GM12878 (cell line): ENCODE measurements around the gene AKAP13. TPM values are rescaled to one million over a fixed set of nuclear protein-coding genes. Genes with fewer than 3 reads are reported as not detected.
A peak's percentile ranks its signal among the peaks of the same experiment; 100 is the strongest.

Experiments
- BCLAF1 ChIP-seq: fragments of 450-650 bp; IDR thresholded peaks from 2 replicates; pipeline ENCODE4 v1.6.1; 2017; ENCODE audit warnings: antibody characterized with exemption, mild to moderate bottlenecking, moderate library complexity
- CUX1 ChIP-seq: IDR thresholded peaks from 2 replicates; pipeline ENCODE4 v1.6.1; 2012; ENCODE audit warnings: improper control_type of control experiment, low read depth, low read length; ENCODE audit not compliant: insufficient replicate concordance
- EED ChIP-seq: sonication (generic); IDR thresholded peaks from 2 replicates; pipeline ENCODE4 v1.6.1; 2016; ENCODE audit warnings: antibody characterized with exemption, low read depth
- EP300 ChIP-seq, 2 experiments: fragments of 150-350 bp in 1 of 2; IDR thresholded peaks; 2 replicates each; pipeline ENCODE4 v1.6.1; 2011 to 2012; ENCODE audit warnings: low read depth in 2 of 2, low read length in 2 of 2, borderline replicate concordance in 1 of 2, improper control_type of control experiment in 1 of 2, inconsistent platforms in 1 of 2; ENCODE audit not compliant: control insufficient read depth in 1 of 2
- MTA2 ChIP-seq: fragments of 450-650 bp; IDR thresholded peaks from 2 replicates; pipeline ENCODE4 v1.6.1; 2016; ENCODE audit warnings: low read depth, mild to moderate bottlenecking, moderate library complexity
- NKRF ChIP-seq: fragments of 450-650 bp; conservative IDR thresholded peaks from 2 replicates; pipeline ENCODE4 v1.6.1; 2017; ENCODE audit warnings: mild to moderate bottlenecking, moderate library complexity
- NR2C1 ChIP-seq: fragments of 450-650 bp; IDR thresholded peaks from 2 replicates; pipeline ENCODE4 v1.6.1; 2017; ENCODE audit warnings: antibody characterized with exemption, mild to moderate bottlenecking, moderate library complexity
- NR2F1 ChIP-seq: fragments of 450-650 bp; conservative IDR thresholded peaks from 2 replicates; pipeline ENCODE4 v1.6.1; 2017; ENCODE audit warnings: mild to moderate bottlenecking
- SREBF2 ChIP-seq: IDR thresholded peaks from 2 replicates; pipeline ENCODE4 v1.6.1; 2012; ENCODE audit warnings: mild to moderate bottlenecking, low read length
- ZNF592 ChIP-seq: fragments of 450-650 bp; IDR thresholded peaks from 2 replicates; pipeline ENCODE4 v1.6.1; 2017; ENCODE audit warnings: mild to moderate bottlenecking, moderate library complexity
- ZNF622 ChIP-seq: fragments of 450-650 bp; IDR thresholded peaks from 2 replicates; pipeline ENCODE4 v1.6.1; 2017; ENCODE audit warnings: mild to moderate bottlenecking, inconsistent platforms
- ZZZ3 ChIP-seq: IDR thresholded peaks from 2 replicates; pipeline ENCODE4 v1.6.1; 2011; ENCODE audit warnings: low read depth; ENCODE audit not compliant: control insufficient read depth, insufficient read length
- polyA plus RNA-seq, 11 experiments: library from polyadenylated mRNA; depleted of rRNA in 4 of 11; unstranded in 6 of 11; stranded (reverse) in 5 of 11; fragments of >200 nt; fragmentation: Nextera tagmentation in 4 of 11; fragmentation: Illumina TruSeq in 1 of 11; extraction: Ambion mirVana in 4 of 11; extraction: Trizol in 1 of 11; gene quantifications; 1 replicate in 1 of 11; 2 replicates in 10 of 11; pipeline versions ENCODE4 v1.2.1 to v1.2.3, GENCODE V29; 2011 to 2016; ENCODE audit warnings: inconsistent platforms in 2 of 11, missing spikeins in 2 of 11, low read depth in 1 of 11
- total RNA-seq, 4 experiments: library from RNA; depleted of rRNA in 3 of 4; stranded (reverse); fragments of >200 nt in 3 of 4; fragmentation: Illumina TruSeq in 1 of 4; extraction: Trizol in 1 of 4; gene quantifications; 2 replicates each; pipeline versions ENCODE4 v1.2.1 to v1.2.3, GENCODE V29; 2013 to 2021

AKAP13 gene
- total and polyA plus RNA-seq, 10 of the 15 experiments (the other 5 are each of a cell fraction or from before 2014, with no cell fraction given) = 14.4 to 74.9 (median 55.1) TPM

DNA sequence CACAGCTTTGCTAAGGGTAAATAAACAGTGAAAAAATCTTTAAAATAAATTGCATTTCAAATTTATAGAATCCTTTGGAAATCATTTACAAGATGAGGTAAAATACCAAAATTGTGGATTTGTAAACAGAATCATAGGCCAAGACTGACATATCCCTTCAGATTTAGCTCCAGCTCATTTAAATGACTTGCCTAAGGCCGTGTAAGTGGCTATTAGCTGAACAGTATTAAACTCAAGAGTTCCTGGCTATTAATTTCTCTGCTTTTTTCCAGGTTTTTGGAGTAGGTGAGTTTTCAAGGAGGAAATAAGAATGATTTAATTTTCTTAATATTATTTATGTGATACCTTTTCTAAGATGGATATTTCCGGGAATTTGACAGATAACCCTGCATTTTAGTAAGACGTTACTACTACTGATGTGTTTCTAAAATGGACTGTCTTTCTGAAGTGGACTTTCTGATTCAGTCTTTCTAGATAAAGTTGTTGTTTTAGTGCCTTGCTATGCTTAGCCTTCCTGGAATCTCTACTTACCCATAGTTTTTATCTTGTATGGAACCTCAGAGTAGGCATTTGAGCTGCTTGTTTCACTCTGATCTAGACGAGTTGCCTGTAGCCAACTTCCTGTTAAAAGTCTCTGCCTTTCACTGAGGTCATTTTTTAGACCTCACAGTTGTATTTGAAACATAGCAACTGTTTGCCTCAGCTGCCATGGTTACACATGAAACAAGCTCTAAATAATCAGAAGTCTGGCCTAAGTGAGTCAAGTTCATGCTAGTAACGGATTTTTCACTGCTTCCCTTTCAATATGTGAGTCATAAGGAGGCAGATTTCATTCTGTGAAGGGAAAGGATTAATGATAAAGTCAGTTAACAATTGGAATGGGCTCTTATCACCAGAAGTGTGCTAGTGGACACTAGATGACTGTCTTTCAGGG, 287.4 kb downstream of the AKAP13 start (continued):
- TF ChIP-seq CUX1 (no peak), NR2F1 (no peak), MTA2 (no peak), NR2C1 (no peak), BCLAF1 (no peak), ZNF592 (no peak), EED (peak; percentile 35; the same call in 1 of the 2 replicates), ZZZ3 (no peak), ZNF622 (no peak), NKRF (no peak), EP300 (IDR thresholded peaks at IDR 0.05; ENCODE audit: borderline replicate concordance in 1 of 2, control insufficient read depth in 1 of 2, low read depth in 2 of 2, low read length in 2 of 2) (peak; percentile 28 to 89; a peak in 2 of 4 replicates), SREBF2 (no peak)
